ENCODE results near the gene ABCB10.
A peak's percentile ranks its signal among the peaks of the same experiment; 100 is the strongest.
"Not testable (repeated sequence)": the region's sequence is repeated elsewhere in the genome, so short reads cannot be mapped to it uniquely, and the experiment has no call there.

Gene ABCB10

DNA sequence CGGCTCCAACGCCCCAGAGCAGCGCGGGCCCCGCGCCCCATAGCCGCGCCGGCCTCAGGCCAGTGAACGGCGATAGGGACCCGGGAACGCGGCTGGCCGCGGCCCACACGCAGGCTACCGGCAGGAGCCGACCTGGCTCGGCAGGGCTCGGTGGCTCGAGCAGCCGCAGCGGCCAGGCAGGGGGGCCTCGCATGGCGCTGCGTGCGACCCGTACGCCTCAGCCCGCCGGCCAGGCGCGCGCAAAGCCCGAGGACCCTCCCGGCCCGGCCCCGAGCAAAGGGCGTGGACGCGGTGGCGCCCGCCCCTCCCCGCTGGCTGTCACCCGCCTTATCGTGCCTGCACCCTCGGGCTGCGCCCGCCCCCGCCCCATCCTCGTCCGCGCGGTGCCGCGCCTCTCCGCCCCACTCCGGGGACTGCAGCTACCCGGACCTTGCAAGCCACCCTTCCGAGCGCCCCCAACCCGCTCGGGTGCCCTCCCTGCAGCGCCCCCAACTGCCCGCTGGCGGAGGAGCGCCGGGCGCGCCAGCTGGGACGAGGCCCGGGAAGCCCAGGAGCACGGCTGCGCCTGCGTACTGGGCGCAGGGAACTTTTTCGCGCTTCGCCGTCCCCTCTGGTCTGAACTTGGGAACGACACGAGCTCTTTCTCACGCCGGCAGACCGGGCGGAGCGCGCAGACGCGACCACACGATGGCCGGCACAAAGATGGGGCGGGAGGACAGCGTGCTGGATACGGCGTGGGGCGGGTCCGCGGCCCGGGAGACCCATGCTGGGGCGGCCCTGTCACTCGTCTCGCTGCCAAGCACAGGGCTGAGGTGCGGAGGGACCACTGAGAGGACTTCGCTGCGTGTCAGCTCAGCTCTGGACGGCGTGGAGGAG lies at the start of gene ABCB10:
ABCB10 (minus strand) TSS at position 248 of the 876 bp plus-strand sequence; CDS start at position 193, 55 bp downstream.
- peak; percentile 93 for DNase-seq

DNA sequence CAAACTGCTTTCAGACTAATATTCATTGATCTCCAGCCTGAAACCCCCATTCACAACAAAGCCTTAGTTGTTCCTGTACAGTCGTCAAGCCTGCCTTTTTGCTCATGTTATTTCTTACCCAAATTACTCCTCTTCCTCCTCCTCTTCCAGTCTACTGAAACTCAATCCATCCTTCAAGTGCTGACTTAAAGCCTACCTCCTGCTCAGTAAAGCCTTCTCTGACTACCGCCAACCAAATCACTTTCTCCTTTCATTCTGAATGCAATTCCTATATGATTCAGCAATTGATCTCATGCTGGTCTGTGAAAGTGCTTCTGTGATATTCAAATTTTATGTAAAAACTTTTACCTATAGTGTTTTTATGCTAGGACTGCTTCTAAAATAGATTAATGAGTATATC lies 48.9 kb upstream of the ABCB10 start:
- no peak for DNase-seq

DNA sequence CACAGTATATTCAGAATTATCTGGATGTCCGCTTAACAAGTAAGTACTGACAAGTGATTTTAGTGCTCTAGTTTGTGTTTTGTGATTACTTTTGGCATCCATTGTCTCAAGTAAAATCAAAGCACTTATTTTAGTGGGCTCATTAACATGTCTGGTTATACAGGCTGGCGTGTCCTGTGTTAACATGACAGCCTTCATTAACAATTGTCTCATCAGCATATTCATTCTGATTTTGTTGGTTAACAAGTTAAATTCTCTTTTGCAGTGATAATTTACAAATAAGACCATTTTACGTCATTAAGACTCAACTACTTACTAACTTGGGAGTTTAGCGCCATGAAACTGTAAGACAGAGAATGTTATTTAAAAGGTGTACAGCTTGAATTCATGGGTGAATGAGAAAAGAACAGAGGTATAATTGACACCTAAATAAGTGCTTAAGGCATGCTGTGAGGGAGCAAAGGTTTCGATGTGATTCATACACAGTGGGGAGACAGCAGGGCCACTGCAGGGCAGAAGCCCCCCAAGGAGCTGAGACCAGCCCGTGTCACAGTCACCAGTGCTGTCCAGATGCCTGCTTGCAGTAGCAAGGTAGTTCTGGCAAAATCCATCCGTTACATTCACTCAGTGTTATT lies 45.0 kb upstream of the ABCB10 start:
- no peak for DNase-seq

GRCh38 chr1:229600229-229600628 lies 41.7 kb upstream of the ABCB10 start:
- no peak for DNase-seq

DNA sequence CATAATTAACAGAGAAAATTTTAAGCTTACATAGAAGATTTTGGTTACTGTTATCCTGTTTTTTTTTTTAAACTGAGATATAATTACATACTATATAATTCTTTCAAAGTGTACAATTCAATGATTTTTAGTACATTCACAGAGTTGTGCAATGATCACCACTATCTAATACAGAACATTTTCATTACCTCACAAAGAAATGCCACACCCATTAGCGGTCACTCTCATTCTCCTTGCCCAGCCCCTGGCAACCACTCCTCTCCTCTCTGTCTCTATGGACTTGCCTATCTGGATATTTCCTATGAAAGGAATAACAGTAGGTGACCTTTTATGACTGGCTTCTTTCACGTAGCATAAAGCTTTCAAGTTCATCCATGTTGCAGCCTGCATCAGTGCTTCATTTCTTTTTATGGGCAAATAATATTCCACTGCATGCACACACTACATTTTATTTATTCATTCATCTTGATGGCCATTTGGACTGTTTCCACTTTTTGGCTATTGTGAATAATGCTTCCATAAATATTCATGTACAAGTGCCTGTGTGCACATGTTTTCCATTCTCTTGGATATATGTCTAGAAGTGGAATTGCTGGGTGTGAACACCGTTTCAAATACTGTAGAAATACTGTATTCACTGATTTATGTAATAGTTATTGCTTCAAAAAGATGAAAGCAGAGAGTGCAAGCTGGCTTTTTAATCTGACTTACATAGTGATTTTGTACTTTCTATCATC lies 40.9 kb upstream of the ABCB10 start:
- no peak for DNase-seq

GRCh38 chr1:229597877-229598276 lies 39.4 kb upstream of the ABCB10 start:
- no peak for DNase-seq

DNA sequence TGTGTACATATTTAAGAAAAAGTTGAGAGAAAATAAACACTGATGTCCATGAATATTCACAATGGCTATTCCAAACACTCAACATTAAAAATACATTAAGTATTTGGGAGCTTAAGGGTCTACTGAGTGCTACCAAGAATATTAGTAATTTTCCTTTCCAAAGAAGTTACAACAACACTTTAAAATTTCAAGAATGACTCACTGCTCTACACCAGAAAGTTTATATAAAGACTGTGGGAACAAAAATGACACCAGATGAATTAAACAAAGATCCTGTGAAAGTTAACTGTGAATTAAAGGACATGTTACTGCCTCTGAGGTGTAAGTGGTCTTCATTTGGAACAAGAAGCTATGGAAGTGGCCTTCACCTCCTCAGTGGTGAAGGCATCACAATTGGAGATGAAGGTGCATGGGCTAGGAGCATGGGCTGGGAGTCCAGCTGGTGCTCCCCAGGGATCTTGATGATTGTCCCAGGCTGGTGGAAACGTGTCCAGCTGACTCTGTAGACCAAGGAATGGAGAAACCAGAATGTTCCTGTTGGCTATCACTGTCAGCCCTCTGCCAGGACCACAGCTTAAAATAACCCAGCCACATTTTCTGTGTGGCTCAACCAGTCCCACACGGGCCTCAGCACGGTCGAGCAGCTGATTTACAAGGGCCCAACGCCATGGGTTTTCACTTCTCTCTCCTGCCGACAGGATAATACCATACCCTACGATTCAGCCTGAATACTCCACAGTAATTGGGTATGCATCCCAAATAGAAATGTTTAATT lies 38.6 kb upstream of the ABCB10 start:
- DNase-seq: no peak

DNA sequence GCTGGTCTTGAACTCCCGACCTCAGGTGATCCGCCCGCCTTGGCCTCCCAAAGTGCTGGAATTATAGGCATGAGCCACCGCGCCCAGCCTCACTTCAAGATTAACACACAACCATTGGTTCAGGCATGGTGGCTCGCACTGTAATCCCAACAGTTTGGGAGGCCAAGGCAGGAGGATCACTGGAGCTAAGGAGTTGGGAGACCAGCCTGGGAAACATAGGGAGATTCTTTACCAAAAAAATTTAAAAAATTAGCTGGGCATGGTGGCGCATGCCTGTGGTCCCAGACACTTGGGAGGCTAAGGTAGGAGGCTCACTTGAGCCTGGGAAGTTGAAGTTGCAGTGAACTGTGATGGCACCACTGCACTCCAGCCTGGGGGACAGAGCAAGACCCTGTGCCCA lies 37.4 kb upstream of the ABCB10 start:
- DNase-seq: not testable (repeated sequence)

GRCh38 chr1:229594227-229595008 lies 35.9 kb upstream of the ABCB10 start:
- DNase-seq: no peak

DNA sequence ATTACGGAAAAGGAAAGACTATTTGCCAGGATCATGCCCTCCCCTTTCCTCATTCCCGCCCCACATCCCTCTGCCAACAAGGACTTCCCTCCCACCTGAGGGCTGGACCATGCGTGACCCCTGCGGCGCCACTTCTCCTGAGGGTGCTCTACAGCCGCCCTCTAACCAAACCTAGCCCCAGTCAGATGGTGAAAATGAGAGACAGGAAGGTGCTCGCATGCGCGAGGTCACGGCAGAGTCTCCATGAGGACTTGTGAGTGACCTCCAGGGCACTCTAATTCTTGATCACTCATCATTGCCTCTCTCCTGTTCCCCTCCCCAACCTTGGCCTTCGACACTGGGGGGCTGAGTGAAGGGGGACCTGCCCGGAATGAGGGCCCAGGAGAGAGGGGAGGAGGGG lies 35.3 kb upstream of the ABCB10 start:
- no peak for DNase-seq

DNA sequence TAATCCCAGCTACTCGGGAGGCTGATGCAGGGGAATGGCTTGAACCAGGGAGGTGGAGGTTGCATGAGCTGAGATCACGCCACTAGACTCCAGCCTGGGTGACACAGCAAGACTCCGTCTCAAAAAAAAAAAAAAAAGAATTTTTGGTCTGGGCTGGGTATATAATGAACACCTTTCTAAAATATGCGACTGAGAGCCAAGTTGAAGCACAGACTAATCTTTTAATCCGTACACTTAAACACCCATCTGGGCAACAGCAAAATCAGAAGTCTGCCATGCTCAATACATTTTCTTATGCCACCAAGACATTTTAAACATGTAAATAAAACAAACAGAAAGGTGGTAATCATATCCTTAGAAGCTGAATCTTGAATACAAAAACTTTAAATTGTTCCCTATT lies 31.6 kb upstream of the ABCB10 start:
- no peak for DNase-seq

- DNase-seq: no peak
Measured at GRCh38 chr1:229585338-229585737, 26.8 kb upstream of the ABCB10 start.

DNA sequence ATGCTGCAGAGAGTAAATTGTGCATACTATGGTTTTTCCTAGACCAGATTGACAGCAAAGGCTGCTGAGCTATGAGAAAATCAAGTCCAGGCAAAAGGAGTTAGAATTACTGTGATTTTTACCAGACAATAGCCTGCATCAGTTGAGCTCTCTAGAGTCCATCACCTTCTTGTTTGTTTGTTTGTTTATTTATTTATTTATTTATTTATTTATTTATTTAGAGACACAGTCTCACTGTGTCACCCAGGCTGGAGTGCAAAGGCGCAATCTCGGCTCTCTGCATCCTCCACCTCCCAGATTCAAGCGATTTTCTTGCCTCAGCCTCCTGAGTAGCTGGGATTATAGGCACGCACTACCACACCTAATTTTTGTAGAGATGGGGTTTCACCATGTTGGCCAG lies 24.2 kb upstream of the ABCB10 start:
- no peak for DNase-seq

DNA sequence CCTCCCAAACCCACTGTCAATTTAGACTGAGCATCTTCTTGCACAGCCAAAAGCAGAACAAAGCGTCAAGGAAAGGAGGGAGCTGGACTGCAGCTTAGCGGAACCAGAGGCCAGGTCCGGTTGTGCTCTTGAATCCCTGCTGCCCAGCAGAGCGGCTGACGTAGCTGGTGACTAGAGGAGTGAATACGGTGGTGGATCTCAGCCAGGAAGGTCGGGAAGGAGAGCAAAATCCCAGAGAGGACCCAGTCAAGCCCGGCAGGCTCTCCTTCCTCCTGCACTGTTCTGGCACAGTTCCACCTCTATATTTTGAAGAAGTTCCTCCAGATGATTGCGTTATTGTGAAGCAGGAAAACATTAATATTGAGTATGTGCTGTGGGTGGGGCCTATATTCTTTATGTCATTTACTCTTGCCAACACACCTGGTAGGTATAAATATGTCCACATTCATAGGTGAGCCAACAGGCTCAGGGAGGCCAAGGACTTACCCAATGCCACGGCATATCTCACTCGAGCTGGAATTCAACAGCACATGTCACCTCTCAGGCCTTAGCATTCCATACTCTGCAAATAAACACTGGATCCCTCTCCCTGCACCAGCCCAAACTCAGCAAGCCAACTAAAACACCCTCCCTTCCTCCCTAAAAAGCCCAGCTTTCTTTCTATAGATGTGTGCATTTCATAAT lies 23.6 kb upstream of the ABCB10 start:
- DNase-seq: no peak

GRCh38 chr1:229581485-229581884 lies 23.0 kb upstream of the ABCB10 start:
- DNase-seq: no peak

- no peak for DNase-seq
Measured at GRCh38 chr1:229579059-229579673, 20.7 kb upstream of the ABCB10 start.

DNA sequence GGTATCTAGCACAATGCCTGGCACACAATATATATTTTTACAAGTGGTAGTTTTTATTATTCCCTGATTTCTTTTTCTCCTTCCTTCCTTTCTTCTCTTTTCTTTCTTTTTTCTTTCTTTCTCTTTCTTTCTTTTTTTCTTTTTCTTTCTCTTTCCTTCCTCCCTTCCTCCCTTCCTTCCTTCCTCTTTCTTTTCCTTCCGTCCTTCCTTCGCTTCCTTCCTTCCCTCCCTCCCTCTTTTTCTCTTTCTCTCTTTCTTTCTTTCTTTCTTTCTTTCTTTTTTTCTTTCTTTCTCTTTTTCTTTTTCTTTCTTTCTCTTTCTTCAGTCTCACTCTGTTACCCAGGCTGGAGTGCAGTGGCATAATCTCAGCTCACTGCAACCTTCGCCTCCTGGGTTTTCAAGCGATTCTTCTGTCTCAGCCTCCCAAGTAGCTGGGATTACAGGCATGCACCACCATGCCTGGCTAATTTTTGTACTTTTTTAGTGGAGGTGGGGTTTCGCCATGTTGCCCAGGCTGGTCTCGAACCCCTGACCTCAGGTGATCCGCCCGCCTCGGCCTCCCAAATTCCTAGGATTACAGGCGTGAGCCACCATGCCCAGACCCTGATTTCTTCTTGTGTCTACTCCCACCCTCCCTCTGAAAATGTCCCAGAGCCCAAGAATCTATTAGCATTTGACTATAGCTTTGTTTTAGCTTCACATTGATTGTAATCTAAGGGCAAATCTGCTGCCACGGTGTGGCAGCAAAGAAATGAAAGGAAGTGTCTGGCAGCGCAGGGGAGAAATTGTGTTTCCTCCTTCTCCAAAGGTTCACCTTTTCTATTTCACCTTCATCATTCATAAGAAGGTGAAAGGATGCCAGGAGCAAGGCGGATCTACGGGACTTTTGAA lies 19.9 kb upstream of the ABCB10 start:
- no peak for DNase-seq

GRCh38 chr1:229574679-229575442 lies 16.4 kb upstream of the ABCB10 start:
- DNase-seq: no peak

DNA sequence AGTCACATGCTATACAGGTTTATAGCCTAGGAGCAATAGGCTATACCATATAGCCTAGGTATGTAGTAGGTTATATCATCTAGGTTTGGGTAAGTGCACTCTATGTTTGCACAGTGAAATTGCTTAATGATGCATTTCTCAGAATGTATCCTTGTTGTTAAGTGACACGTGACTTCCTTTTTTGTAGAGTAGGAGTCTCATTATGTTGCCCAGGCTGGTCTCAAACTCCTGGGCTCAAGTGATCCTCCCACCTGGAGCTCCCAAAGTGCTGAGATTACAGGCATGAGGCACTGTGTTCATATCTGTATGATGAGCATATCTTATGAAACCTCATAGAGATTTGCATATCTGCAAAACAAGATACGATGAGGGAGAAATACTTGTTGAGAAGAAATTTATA lies 13.8 kb upstream of the ABCB10 start:
- no peak for DNase-seq
